CD4-positive, alpha-beta T cell treated with Interleukin-17A for 4 hours (primary cell): ENCODE results near the gene TTC16.
"Not testable (repeated sequence)": the region's sequence is repeated elsewhere in the genome, so short reads cannot be mapped to it uniquely, and the experiment has no call there.

Source experiments
- DNase-seq: peaks from one replicate; pipeline ENCODE4 v3.0.0-alpha.2; 2020; ENCODE audit warnings: mixed read lengths

TTC16 gene

GRCh38 chr9:127769929-127770582 is 54.2 kb downstream of the TTC16 start:
- DNase-seq = no peak

GRCh38 chr9:127770583-127770904 is 54.7 kb downstream of the TTC16 start:
- no peak for DNase-seq

GRCh38 chr9:127770905-127771569 is 55.2 kb downstream of the TTC16 start:
- DNase-seq = peak; percentile 99

GRCh38 chr9:127771570-127772189 is 55.8 kb downstream of the TTC16 start:
- no peak for DNase-seq

GRCh38 chr9:127772603-127773002 is 56.7 kb downstream of the TTC16 start:
- no peak for DNase-seq

- no peak for DNase-seq
Observed at GRCh38 chr9:127773272-127773671, 57.4 kb downstream of the TTC16 start.

- no peak for DNase-seq
Observed at GRCh38 chr9:127773981-127774380, 58.1 kb downstream of the TTC16 start.

GRCh38 chr9:127776195-127776923 is 60.5 kb downstream of the TTC16 start:
- peak; percentile 87 for DNase-seq

GRCh38 chr9:127776924-127777289 is 61.0 kb downstream of the TTC16 start:
- peak; percentile 38 for DNase-seq

- peak; percentile 22 for DNase-seq
Observed at GRCh38 chr9:127777368-127777980, 61.6 kb downstream of the TTC16 start.

- DNase-seq = peak; percentile 69
Observed at GRCh38 chr9:127778280-127779135, 62.6 kb downstream of the TTC16 start, which contains the start of gene SH2D3C. Gene SH2D3C, minus strand, starts transcription at chr9:127778666. Its CDS starts 39 bp downstream, at chr9:127778627.

- DNase-seq = peak; percentile 42
Observed at GRCh38 chr9:127779136-127779981, 63.5 kb downstream of the TTC16 start.

- DNase-seq = no peak
Observed at GRCh38 chr9:127780126-127780885, 64.4 kb downstream of the TTC16 start.

- not testable (repeated sequence) for DNase-seq
Observed at GRCh38 chr9:127780909-127781308, 65.0 kb downstream of the TTC16 start.
